H1 (cell line): ENCODE results near the gene EXOC2. TPM values are rescaled to one million over a fixed set of nuclear protein-coding genes. Genes with fewer than 3 reads are reported as not detected.

Source experiments
- CTCF ChIA-PET: fragments of 300-600 bp; sonication (Branson Sonifier 250); formaldehyde crosslinking; loops from one replicate; lab custom pipeline; 2021; ENCODE audit not compliant: partially characterized antibody; lab: Charles Lee
- POLR2A ChIA-PET: fragments of 300-600 bp; sonication (Branson Sonifier 250); formaldehyde crosslinking; loops from one replicate; lab custom pipeline; 2021; ENCODE audit warnings: inconsistent platforms; ENCODE audit not compliant: partially characterized antibody; lab: Charles Lee
- DNase-seq, 2 experiments: peaks; one replicate each; pipeline versions ENCODE4 v3.0.0 to v3.0.0-alpha.2; 2010 to 2022; ENCODE audit warnings: low spot score in 2 of 2, low read depth in 1 of 2, mixed read lengths in 1 of 2
- FAIRE-seq: peaks from 2 replicates; lab custom pipeline; 2011; peaks lifted over from hg19 to GRCh38; lab: Jason Lieb, UNC
- H2AFZ ChIP-seq: 2 replicates; pipeline ENCODE4 v1.8.1; 2012; ENCODE audit warnings: low read length, inconsistent platforms
- H2AK5ac ChIP-seq: 2 replicates; pipeline ENCODE4 v1.6.1; 2013; ENCODE audit warnings: low read depth, low read length
- H2BK120ac ChIP-seq: replicated peaks from 2 replicates; pipeline ENCODE3; 2013; ENCODE audit warnings: low read depth, low read length, inconsistent platforms
- H2BK12ac ChIP-seq: 2 replicates; pipeline ENCODE4 v1.6.1; 2013; ENCODE audit warnings: low read depth, low read length
- H2BK15ac ChIP-seq: 2 replicates; pipeline ENCODE4 v1.6.1; 2013; ENCODE audit warnings: low read length
- H2BK20ac ChIP-seq: 2 replicates; pipeline ENCODE4 v1.6.1; 2013; ENCODE audit warnings: low read length
- H2BK5ac ChIP-seq: 2 replicates; pipeline ENCODE4 v1.6.1; 2013; ENCODE audit warnings: low read depth, low read length
- H3K14ac ChIP-seq: 2 replicates; pipeline ENCODE4 v1.6.1; 2013; ENCODE audit warnings: inconsistent platforms; ENCODE audit not compliant: insufficient read length
- H3K18ac ChIP-seq: 2 replicates; pipeline ENCODE4 v1.6.1; 2013; ENCODE audit warnings: low read length; ENCODE audit errors: extremely low read depth
- H3K23ac ChIP-seq: 2 replicates; pipeline ENCODE4 v1.6.1; 2013; ENCODE audit warnings: inconsistent platforms; ENCODE audit not compliant: insufficient read length
- H3K23me2 ChIP-seq: 2 replicates; pipeline ENCODE4 v1.6.1; 2013; ENCODE audit warnings: low read depth, low read length
- H3K27ac ChIP-seq: 2 replicates; pipeline ENCODE4 v1.6.1; 2011; ENCODE audit warnings: low read depth, low read length, inconsistent platforms
- H3K27me3 ChIP-seq, 4 experiments: replicated peaks in 1 of 4; 1 replicate in 1 of 4; 2 replicates in 3 of 4; pipeline versions ENCODE4 v1.6.1 to v1.8.1; 2011 to 2013; ENCODE audit warnings: low read length in 3 of 4, mild to moderate bottlenecking in 3 of 4, inconsistent platforms in 2 of 4, mixed read lengths in 2 of 4, moderate library complexity in 1 of 4; ENCODE audit not compliant: control insufficient read depth in 3 of 4, insufficient read depth in 3 of 4; ENCODE audit errors: extremely low read depth in 1 of 4
- H3K36me3 ChIP-seq, 4 experiments: 2 replicates each; pipeline versions ENCODE4 v1.6.1 to v1.8.1; 2011 to 2013; ENCODE audit warnings: mild to moderate bottlenecking in 4 of 4, low read length in 3 of 4, moderate library complexity in 2 of 4, control low read depth in 1 of 4, inconsistent platforms in 1 of 4; ENCODE audit not compliant: insufficient read depth in 4 of 4, control insufficient read depth in 2 of 4
- H3K4ac ChIP-seq: replicated peaks from 2 replicates; pipeline ENCODE3; 2013; ENCODE audit warnings: low read length, low read depth, mixed read lengths, inconsistent platforms; ENCODE audit not compliant: insufficient read length
- H3K4me1 ChIP-seq, 4 experiments: replicated peaks in 1 of 4; 1 replicate in 1 of 4; 2 replicates in 3 of 4; pipeline versions ENCODE4 v1.6.1 to v1.8.1; 2011 to 2013; ENCODE audit warnings: low read length in 3 of 4, inconsistent platforms in 2 of 4, mixed read lengths in 1 of 4; ENCODE audit not compliant: insufficient read depth in 4 of 4, control insufficient read depth in 3 of 4
- H3K4me2 ChIP-seq, 2 experiments: 2 replicates each; pipeline versions ENCODE4 v1.6.1 to v1.8.1; 2011 to 2013; ENCODE audit warnings: low read depth in 2 of 2, low read length in 2 of 2, control low read depth in 1 of 2, inconsistent platforms in 1 of 2, mild to moderate bottlenecking in 1 of 2; ENCODE audit not compliant: insufficient read depth in 1 of 2
- H3K4me3 ChIP-seq, 4 experiments: fragments of 200-600, 300-600 bp in 1 of 4; sonication (generic), shearing (Covaris generic), sonication (Bioruptor Twin) in 1 of 4; 2 replicates each; pipeline versions ENCODE4 v1.5.1 to v1.8.1; 2011 to 2016; ENCODE audit warnings: low read length in 4 of 4, low read depth in 3 of 4, control low read depth in 2 of 4, inconsistent platforms in 2 of 4, mild to moderate bottlenecking in 2 of 4, mixed read lengths in 1 of 4, moderate library complexity in 1 of 4; ENCODE audit not compliant: insufficient read depth in 2 of 4; ENCODE audit errors: extremely low read depth in 1 of 4
- H3K56ac ChIP-seq: replicated peaks from 2 replicates; pipeline ENCODE3; 2013; ENCODE audit warnings: low read depth, mild to moderate bottlenecking, mixed read lengths, low read length, inconsistent platforms; ENCODE audit not compliant: insufficient read length
- H3K79me1 ChIP-seq: 2 replicates; pipeline ENCODE4 v1.6.1; 2013; ENCODE audit warnings: low read depth, low read length, control low read depth
- H3K79me2 ChIP-seq, 2 experiments: 2 replicates each; pipeline versions ENCODE4 v1.6.1 to v1.8.1; 2012 to 2013; ENCODE audit warnings: low read length in 2 of 2, mild to moderate bottlenecking in 2 of 2, inconsistent platforms in 1 of 2; ENCODE audit not compliant: insufficient read depth in 2 of 2, control insufficient read depth in 1 of 2
- H3K9ac ChIP-seq, 4 experiments: replicated peaks in 1 of 4; 1 replicate in 1 of 4; 2 replicates in 3 of 4; pipeline versions ENCODE4 v1.6.1 to v1.8.1; 2011 to 2013; ENCODE audit warnings: low read depth in 3 of 4, low read length in 3 of 4, control low read depth in 2 of 4, mild to moderate bottlenecking in 2 of 4, moderate library complexity in 2 of 4, inconsistent platforms in 1 of 4; ENCODE audit errors: extremely low read depth in 1 of 4
- H3K9me3 ChIP-seq, 2 experiments: 2 replicates each; pipeline versions ENCODE4 v1.6.1 to v1.8.1; 2012 to 2013; ENCODE audit warnings: mild to moderate bottlenecking in 2 of 2, moderate library complexity in 2 of 2, control low read depth in 1 of 2, inconsistent platforms in 1 of 2, low read depth in 1 of 2, low read length in 1 of 2, mixed read lengths in 1 of 2; ENCODE audit not compliant: insufficient read depth in 2 of 2
- H4K20me1 ChIP-seq, 2 experiments: replicated peaks in 1 of 2; 2 replicates each; pipeline versions ENCODE3 to v1.8.1; 2011 to 2013; ENCODE audit warnings: inconsistent platforms in 2 of 2, low read length in 2 of 2, mild to moderate bottlenecking in 1 of 2; ENCODE audit not compliant: insufficient read depth in 2 of 2, control insufficient read depth in 1 of 2
- H4K5ac ChIP-seq: 2 replicates; pipeline ENCODE4 v1.6.1; 2013; ENCODE audit warnings: low read length, low read depth, mixed read lengths, inconsistent platforms; ENCODE audit not compliant: insufficient read length
- H4K8ac ChIP-seq: 2 replicates; pipeline ENCODE4 v1.8.0; 2013; ENCODE audit warnings: mild to moderate bottlenecking, moderate library complexity, low read length, inconsistent platforms; ENCODE audit not compliant: insufficient read depth; ENCODE audit errors: extremely low read depth
- H4K91ac ChIP-seq: replicated peaks from 2 replicates; pipeline ENCODE3; 2013; ENCODE audit warnings: low read length, mixed read lengths, inconsistent platforms; ENCODE audit not compliant: insufficient read length
- BACH1 ChIP-seq: IDR thresholded peaks from 2 replicates; pipeline ENCODE4 v1.6.1; 2012; ENCODE audit warnings: low read length, improper control_type of control experiment
- CTBP2 ChIP-seq: IDR thresholded peaks from 2 replicates; pipeline ENCODE4 v1.7.0; 2011; ENCODE audit warnings: borderline replicate concordance, mild to moderate bottlenecking, moderate library complexity, mixed read lengths, low read length; ENCODE audit not compliant: insufficient read depth, insufficient read length
- KDM1A ChIP-seq: fragments of 200-600, 300-600 bp; sonication (generic); IDR thresholded peaks from 2 replicates; pipeline ENCODE4 v1.7.1; 2016; ENCODE audit warnings: mild to moderate bottlenecking, low read length, borderline replicate concordance
- POU5F1 ChIP-seq: IDR thresholded peaks from 2 replicates; pipeline ENCODE4 v1.6.1; 2011; ENCODE audit warnings: low read depth, mild to moderate bottlenecking, low read length, moderate library complexity
- RFX5 ChIP-seq: IDR thresholded peaks from 2 replicates; pipeline ENCODE4 v1.6.1; 2011; ENCODE audit warnings: low read depth, low read length, improper control_type of control experiment, borderline replicate concordance
- RNF2 ChIP-seq: fragments of 200-900, 300-1000 bp; sonication (generic); IDR thresholded peaks from 2 replicates; pipeline ENCODE4 v1.7.1; 2016; ENCODE audit warnings: borderline replicate concordance, low read depth, mild to moderate bottlenecking, antibody characterized with exemption, low read length; ENCODE audit not compliant: poor library complexity, severe bottlenecking; ENCODE audit errors: missing control alignments
- SAP30 ChIP-seq: fragments of 300-600 bp; sonication (generic); IDR thresholded peaks from 2 replicates; pipeline ENCODE4 v1.7.1; 2012; ENCODE audit warnings: low read length, moderate library complexity, mild to moderate bottlenecking, inconsistent platforms; ENCODE audit not compliant: insufficient read depth, insufficient replicate concordance
- SP1 ChIP-seq: IDR thresholded peaks from 2 replicates; pipeline ENCODE4 v1.6.1; 2011; ENCODE audit warnings: low read depth, low read length
- YY1 ChIP-seq: IDR thresholded peaks from 2 replicates; pipeline ENCODE4 v1.6.1; 2011; ENCODE audit warnings: low read depth, mild to moderate bottlenecking, low read length
- WGBS, 2 experiments: shearing (Covaris generic) in 1 of 2; methylation state at CpG; one replicate each; pipeline versions ENCODE4 v1.1.6 to v1.1.7; 2013 to 2015; ENCODE audit warnings: low lambda C conversion rate in 2 of 2, mixed read lengths in 2 of 2, inconsistent platforms in 1 of 2, low coverage in 1 of 2, missing lambda C conversion rate in 1 of 2; ENCODE audit not compliant: insufficient replicate concordance in 2 of 2, insufficient coverage in 1 of 2, insufficient read length in 1 of 2; ENCODE audit errors: extremely low coverage in 1 of 2, missing lambda C conversion rate in 1 of 2; 5-methylcytosine and 5-hydroxymethylcytosine counted together
- polyA plus RNA-seq, 7 experiments: library from polyadenylated mRNA; depleted of rRNA in 3 of 7; stranded (reverse) in 5 of 7; unstranded in 2 of 7; fragments of >200 nt in 5 of 7; fragments of 200-250 nt in 2 of 7; gene quantifications; 1 replicate in 5 of 7; 2 replicates in 1 of 7; 4 replicates in 1 of 7; pipeline versions ENCODE4 v1.2.1 to v1.2.3, GENCODE V29; 2011 to 2013; ENCODE audit warnings: missing spikeins in 2 of 7, mixed read lengths in 2 of 7
- total RNA-seq: library from RNA; stranded (reverse); fragmentation: NEBNext Ultra II Directional; extraction: Animal tissue kit (Norgen Biotek cat#: 25700); gene quantifications from 2 replicates; pipeline ENCODE4 v1.2.1, GENCODE V29; 2021
- TF ChIP-seq, protein P1 (sequence below): IDR thresholded peaks from 2 replicates; pipeline ENCODE4 v1.6.1; 2011; ENCODE audit warnings: low read depth, mild to moderate bottlenecking, low read length; ENCODE audit not compliant: insufficient read depth

The EXOC2 gene
- total and polyA plus RNA-seq, 2 of the 8 experiments (the other 6 are each of a cell fraction or from before 2014, with no cell fraction given): 25.5 to 44.4 TPM

DNA sequence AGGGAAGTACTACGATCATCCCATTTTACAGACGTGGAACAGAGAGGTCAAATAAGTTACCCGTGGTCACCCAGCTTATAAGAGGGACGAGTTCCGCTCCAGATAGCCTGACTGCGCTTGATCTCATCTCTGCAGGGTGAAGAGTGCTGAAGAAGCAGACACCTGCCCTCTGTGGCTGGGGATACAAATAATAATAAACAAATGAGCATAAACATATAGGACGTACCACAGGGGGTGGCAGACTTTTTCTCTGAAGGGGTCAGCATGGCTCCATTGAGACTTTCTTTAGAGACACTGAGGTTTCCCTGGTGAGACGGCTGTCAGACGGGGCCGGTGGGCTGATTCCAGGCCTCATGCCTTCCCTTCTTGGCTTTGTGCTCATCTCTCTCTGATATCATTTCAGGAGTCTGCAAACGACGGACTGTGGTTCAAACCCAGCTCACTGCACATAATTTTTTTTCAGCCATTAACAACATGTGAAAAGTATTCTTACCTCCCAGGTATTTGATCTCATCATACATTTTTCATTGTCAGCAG is 254.2 kb downstream of the EXOC2 start:
- no peak overlapping the region for H4K5ac ChIP-seq
- H3K4me3 ChIP-seq: no peak overlapping the region
- 91% methylated on average over 12 of the region's 12 CpGs; no CpG with 5 or more reads in 1 of the 2 experiments for WGBS, 2 experiments
- peaks cover 6% of the 10 kb centered on the region; the same call in 1 of the 2 replicates for H3K23me2 ChIP-seq
- H3K36me3 ChIP-seq: no peaks in the 10 kb centered on the region
- TF ChIP-seq SP1: no peak
- TF ChIP-seq RFX5: no peak
- no peak for TF ChIP-seq BACH1
- TF ChIP-seq RNF2: no peak
- TF ChIP-seq YY1: no peak
- no peak for TF ChIP-seq SAP30
- no peak for TF ChIP-seq KDM1A
- TF ChIP-seq POU5F1: no peak
- no peak for TF ChIP-seq CTBP2
- TF ChIP-seq, protein P1, sequence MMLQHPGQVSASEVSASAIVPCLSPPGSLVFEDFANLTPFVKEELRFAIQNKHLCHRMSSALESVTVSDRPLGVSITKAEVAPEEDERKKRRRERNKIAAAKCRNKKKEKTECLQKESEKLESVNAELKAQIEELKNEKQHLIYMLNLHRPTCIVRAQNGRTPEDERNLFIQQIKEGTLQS: no peak
- no peak overlapping the region for H3K4me2 ChIP-seq
- H2BK5ac ChIP-seq: no peak overlapping the region
- no peaks in the 10 kb centered on the region for H3K79me1 ChIP-seq
- H3K4ac ChIP-seq: no peak overlapping the region
- H2BK120ac ChIP-seq: no peak overlapping the region
- DNase-seq (no peak), FAIRE-seq (no peak)
- H4K20me1 ChIP-seq: no peaks in the 10 kb centered on the region
- no peak overlapping the region for H3K9ac ChIP-seq
- H3K23ac ChIP-seq: no peak overlapping the region
- H3K14ac ChIP-seq: no peak overlapping the region
- peaks cover 0 to 2% (median 0%) of the 10 kb centered on the region in 4 experiments; a peak in 1 of 7 replicates for H3K27me3 ChIP-seq
- no peak overlapping the region for H2BK15ac ChIP-seq
- H4K8ac ChIP-seq: no peak overlapping the region
- H2BK12ac ChIP-seq: no peak overlapping the region
- no peak overlapping the region for H2BK20ac ChIP-seq
- H3K18ac ChIP-seq: no peak overlapping the region
- no peak overlapping the region for H2AFZ ChIP-seq
- POLR2A ChIA-PET: no interaction called here
- H3K4me1 ChIP-seq: no peaks in the 10 kb centered on the region
- no peak overlapping the region for H3K27ac ChIP-seq
- H2AK5ac ChIP-seq: no peak overlapping the region
- no peak overlapping the region for H3K56ac ChIP-seq
- peaks cover 0 to 4% of the 10 kb centered on the region in 2 experiments; a peak in 1 of 4 replicates for H3K9me3 ChIP-seq
- no peaks in the 10 kb centered on the region for H3K79me2 ChIP-seq
- H4K91ac ChIP-seq: no peak overlapping the region
- CTCF ChIA-PET: interaction anchor here (1.0 kb wide), 1 partner anchor 260 kb away, joined by 3 read pairs; no protein-coding TSS in a partner anchor
